HG03095 (cell line): ENCODE measurements around the gene LPAR6.
"Not testable (repeated sequence)": the region's sequence is repeated elsewhere in the genome, so short reads cannot be mapped to it uniquely, and the experiment has no call there.

Experiments used
- ATAC-seq: cut with Tn5 transposase; IDR thresholded peaks from one replicate; pipeline ENCODE4 v1.9.1; 2021; ENCODE audit warnings: moderate library complexity; ENCODE audit not compliant: unreplicated experiment

Gene LPAR6, protein sequence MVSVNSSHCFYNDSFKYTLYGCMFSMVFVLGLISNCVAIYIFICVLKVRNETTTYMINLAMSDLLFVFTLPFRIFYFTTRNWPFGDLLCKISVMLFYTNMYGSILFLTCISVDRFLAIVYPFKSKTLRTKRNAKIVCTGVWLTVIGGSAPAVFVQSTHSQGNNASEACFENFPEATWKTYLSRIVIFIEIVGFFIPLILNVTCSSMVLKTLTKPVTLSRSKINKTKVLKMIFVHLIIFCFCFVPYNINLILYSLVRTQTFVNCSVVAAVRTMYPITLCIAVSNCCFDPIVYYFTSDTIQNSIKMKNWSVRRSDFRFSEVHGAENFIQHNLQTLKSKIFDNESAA

DNA sequence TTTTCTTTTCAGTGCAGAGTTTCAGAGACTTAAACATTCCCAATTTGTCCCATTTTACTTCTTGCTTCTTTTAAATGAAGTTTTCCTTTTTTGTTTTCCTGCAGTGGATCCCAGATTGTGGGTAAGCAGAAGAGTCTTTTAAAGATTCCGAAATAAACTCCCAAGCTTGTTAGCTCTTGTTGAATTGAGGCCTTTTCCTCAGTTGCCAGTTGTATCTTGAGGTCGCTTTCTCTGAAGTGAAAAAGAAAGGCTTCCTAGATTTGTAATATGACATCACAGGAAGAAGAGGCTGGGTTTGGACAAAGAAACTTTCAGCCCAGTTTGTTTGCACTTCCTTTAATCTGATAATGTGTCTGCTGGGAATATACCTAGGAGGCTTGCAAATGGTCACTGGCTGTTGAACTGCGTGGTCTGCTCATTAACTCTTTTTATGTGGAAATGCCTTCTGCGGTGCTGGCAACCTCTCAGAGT is at the start of gene LPAR6:
Gene LPAR6 (minus strand): TSS at position 233 of the 471 bp plus-strand sequence. CDS start 690 bp downstream, outside the sequence.
- ATAC-seq: no peak

DNA sequence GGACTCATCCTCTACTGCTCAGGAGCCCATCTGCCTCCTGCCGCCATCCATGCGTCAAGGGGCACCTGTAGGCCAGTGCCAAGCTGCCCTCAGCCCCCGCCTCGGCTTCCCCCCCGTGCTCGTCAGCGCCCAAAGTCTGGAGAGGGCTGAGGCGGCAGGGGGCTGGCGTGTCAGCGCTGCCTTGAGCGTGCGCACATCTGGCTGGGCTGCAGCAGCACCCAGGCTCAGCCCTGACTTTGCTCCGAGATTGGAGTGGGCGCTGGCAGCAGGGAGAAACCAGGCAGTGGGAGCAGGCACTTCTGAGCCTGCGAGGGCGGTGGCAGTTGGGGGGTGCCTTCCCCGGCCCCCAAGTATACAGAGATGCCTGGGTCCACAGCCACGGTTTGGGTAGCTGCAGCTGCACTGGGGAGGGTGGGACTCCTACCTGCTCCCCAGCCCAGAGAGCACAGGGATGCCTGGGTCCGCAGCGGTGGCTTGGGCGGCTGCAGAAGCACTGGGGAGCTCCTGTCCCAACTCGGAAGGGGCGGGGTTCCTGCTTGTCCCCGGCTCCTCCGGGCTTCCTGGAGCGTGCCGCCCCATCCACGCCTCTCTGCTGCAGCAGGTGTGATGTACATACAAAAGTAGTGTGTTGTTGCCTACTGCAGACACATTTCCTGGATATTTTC is 44.8 kb upstream of the LPAR6 start:
- no peak for ATAC-seq

DNA sequence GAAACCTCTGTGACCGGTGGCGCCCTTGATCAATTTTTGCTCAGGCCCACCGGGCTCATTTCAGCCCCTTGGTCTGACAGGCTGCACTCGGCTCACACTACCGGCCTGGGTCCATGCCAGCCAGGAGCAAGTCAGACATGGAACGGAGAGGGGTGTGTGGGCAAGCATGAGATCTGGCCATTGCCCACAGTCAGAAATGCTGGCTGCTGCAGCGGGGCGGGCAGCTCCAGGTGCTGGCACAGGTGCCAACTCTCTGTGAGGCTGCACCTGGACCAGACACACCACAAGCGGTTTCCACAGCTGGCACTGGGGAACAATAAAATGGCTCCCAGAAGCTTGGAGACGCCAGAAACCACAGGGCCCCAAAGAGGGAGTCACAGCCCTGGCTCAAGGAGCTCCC is 43.6 kb upstream of the LPAR6 start:
- no peak for ATAC-seq

DNA sequence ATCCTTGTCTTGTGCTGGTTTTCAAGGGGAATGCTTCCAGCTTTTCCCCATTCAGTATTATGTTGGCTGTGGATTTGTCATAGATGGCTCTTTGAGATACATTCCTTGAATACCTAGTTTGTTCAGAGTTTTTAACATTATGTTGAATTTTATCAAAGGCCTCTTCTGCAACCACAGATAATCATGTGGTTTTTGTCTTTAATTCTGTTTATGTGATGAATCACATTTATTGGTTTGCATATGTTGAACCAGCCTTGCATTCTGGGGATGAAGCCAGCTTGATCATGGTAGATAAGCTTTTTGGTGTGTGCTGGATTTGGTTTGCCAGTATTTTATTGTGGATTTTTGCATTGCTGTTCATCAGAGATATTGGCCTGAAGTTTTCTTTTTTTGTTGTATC is 38.3 kb upstream of the LPAR6 start:
- not testable (repeated sequence) for ATAC-seq

DNA sequence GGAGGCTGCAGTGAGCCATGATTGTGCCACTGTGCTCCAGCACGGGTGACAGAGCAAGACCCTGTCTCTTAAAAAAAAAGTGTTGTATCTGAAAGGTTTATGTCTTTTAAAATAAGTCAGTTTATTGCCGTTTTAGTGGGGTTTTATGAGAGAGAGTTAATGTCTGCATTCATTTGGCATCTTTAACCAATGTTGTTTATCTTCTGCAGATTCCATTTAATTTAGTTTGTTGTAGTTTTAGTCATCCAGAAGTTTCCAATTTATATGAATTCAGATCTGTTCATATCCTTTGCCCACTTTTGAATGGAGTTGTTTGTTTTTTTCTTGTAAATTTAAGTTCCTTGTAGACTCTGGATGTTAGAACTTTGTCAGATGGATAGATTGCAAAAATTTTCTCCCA is 36.7 kb upstream of the LPAR6 start:
- ATAC-seq: no peak

DNA sequence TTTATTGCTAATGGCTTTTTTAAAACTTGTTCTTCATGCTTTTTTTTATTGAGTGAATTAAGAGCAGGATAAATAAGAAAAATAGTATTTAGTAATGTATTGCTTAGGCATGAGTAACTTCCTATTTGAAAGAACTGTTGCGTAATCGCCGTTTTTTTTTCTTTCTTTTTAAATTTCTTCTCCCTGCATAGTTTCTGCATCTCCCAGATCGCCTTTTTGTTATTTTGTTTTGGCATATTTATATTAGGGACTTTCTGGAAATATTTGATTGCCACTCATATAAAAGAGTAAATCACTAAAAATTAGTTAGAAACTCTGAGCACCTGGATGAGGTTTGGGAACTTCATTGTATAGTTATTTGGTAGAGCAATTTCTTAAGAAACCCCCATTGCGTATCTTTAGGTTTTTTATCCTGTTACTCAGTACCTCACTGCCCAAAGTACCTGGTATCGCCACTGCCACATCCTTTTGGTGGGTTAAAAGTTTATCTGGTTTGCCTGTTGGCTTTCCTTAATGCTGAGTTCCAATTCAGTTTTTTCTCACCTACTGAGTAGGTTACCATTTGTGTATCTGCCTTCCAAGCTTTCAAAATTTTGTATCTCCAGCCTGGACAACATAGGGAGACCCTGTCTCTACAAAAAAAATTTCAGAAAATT is 36.2 kb upstream of the LPAR6 start:
- no peak for ATAC-seq

DNA sequence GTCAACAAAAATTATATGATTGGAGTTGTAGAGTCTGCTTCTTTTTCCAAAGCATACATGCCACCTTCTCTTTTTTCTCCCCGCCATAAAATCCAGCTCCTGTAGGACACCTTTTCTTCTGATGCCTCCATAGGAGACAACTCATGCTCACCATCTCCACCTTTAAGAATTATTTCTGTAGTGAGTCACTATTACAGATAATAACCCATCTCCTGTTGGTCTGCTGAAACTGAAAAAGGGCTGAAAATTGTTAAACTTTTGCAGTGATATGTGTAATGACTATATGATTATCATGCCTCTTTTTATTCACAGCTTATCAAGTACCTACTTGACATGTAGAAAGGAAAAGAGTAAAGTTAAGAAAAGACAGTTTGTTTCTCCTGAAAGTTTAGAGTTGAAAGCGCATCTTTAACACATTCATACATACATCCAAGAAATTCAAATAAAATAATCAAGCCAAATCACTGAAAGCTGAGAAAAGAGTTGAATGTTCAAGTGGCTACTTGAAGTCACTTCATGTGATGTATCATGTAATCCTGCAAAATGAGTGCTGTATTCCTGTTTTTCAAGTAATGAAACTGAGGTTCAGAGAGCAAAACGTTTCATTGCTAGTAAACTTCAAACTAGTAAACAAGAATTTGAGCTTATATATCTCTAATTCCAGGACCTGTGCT is 35.5 kb upstream of the LPAR6 start:
- no peak for ATAC-seq

DNA sequence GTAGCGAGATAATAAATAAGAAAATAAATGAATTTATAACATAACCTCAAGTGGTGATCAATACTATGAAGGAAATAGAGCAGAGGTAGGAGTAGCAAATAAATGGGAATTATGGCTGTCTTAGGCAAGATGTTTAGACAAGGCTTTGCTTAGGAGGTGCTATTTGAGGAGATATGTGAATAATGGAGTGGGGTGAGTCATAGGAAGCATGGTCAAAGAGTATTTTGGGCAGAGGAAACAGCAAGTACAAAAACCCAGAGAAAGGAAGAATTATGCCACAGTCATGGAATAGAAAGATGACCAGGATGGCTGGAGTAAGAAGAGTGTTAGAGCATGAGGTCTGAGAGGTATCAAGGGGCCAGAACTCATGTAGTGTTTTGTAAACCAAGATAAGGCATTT is 33.6 kb upstream of the LPAR6 start:
- ATAC-seq: no peak

DNA sequence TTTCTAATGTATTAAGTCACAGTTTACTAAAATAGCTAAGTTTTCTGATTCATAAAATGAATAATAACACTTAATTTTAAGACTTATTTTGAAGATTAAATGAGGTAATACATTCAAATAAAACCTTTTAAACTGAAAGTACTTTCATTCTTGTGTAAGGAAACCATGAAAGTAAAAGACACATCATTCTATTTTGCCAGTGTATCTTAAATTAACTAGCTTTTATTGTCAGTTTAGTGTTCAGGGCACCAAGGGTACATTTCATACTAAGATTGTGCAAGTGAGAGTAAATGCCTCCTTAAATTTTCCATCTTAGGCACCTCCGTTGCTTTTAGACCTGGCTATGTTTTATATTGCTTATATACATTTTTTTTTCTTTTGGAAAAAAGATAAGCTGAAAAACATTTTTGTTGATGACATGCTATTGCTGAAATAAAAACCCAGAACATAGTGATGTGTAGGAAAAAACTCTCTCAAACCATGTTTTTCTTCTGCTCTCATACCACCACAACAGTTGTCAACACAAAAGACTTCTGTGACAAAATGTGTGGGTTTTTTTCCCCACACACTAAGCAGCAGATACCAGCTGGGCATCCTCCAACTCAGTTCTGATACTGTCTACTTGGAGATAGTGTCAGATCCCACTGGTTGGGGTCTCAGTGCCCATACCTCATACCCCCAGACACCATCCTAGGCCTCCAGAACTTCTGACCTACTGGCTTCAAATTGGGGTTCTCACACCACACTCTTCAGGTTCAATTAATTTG is 30.7 kb upstream of the LPAR6 start:
- ATAC-seq: no peak

DNA sequence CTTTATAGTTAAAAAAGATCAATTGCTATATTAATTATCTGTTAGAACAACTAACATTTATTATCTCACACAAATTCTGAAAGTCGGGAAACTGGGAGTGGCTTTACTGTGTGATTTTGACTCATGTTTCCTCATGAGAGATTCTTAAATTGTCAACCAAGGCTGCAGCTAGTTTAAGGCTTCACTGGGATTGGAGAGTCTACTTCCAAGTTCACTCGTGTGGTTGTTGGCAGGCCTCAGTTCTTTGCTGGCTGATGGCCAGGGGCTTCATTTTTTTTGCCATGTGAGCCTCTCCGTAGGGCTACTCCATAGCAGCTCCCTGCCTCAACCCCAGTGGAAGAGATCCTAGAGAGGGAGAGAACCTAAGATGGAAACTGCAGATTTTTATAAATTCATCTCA is 24.5 kb upstream of the LPAR6 start:
- no peak for ATAC-seq

DNA sequence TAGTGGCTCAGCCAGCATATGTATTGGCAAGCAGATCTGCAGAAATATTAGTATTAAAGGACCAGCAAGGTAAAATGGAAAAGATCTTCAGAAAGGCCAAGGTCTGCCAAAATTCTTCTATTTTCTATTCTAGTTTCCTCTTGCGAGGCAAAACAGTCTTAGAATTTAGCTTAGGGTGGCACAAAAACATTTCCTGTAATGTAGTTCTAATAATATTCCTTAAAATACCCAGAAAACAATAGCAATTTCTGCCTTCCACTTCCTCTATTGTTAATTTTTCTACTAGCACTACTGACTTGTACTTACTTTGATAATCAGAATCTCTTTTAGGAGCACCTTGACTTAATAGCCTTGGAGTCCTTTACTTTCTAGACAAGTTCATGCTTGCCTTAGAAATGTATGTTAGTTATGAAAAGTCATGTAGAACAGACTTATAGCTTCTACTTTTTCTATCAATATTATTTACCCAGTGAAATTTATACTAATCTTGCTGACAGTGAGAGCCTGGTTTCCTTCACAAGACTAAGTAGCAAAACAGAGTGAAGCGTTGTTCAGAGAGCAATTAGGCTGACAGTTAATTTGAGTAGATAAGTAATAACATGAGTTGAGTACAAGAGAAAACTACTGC is 23.9 kb upstream of the LPAR6 start:
- no peak for ATAC-seq

DNA sequence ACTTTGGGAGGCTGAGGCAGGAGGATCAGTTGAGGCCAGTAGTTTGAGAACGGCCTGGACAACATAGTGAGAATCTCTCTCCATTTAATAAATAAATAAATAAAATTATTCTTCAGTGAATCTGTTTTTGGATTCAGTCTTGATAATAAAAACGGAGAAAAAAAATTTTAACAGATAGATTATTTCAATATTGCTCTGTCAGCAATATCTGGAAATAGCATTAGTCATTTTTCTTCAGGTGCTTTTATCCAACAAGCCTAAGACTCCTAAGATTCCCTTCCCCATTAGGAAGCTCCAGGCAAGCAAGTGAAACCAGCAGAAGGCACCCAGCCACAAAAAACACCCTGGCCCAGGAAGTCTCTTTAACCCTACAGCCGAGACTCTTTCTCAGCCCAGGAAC is 21.3 kb upstream of the LPAR6 start:
- no peak for ATAC-seq

DNA sequence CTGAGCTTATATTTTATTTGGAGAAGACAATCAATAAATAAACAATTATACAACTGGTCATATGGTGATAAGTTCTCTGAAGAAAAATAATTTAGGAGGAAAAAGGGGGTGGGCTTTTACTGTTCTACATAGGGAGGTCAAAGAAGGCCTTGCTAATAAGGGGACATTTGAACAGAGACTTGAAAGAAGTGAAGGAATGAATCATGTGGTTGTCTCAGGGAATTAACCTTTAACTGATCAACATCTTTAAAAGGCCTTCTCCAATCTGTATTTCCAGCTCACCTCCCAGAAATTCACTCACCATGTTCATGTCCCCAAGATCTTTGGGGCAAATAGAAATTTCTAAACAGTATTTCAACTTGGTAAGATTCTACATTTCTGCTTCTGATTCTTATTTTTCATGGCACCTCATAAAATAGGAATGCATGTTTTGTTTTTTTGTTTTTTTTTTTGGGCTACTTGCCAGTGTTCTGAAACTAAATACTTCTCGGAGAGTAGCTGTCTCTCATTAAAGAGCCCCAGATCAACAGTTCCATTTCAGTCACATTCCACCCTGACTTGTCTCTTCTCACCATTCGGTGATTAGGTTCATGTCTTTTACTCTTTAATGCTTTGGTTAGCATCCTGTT is 19.2 kb upstream of the LPAR6 start:
- ATAC-seq: no peak

DNA sequence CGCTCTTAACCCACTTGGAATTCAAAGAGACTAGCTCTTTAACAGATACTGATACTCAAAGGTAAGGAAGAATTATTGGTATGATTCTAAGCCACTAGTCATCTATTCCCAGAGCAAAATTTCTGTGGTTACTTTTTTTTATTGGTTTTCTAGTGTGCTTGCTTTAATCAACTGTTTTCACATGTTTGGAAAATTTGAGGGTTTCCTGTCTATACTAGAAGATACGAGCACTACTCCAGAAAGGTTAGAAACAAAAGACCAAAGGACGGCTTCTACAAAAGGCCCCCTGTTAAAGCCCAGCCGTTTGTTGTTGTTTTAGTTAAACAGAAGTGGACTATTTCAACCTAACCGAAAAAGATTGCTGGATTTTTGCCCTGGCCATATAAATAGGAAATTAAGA is 18.5 kb upstream of the LPAR6 start:
- no peak for ATAC-seq

DNA sequence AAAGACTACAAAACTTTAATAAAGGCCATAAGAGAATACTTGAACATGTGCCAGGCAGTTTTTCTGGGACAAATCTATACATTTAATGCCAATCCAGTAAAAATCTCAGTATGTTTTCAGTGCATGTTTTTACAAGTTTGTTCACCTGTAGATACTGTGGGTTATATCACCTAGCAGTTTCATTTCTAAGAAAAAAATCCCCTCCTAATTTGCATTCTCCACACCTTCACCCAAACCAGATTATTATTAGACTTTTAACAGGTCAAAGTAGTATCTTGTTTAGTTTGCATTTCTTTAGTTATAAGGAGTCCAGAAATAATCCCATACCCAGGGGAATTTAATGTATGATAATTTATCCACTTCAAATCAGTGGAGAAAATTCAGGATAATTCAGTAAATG is 17.0 kb upstream of the LPAR6 start:
- no peak for ATAC-seq

DNA sequence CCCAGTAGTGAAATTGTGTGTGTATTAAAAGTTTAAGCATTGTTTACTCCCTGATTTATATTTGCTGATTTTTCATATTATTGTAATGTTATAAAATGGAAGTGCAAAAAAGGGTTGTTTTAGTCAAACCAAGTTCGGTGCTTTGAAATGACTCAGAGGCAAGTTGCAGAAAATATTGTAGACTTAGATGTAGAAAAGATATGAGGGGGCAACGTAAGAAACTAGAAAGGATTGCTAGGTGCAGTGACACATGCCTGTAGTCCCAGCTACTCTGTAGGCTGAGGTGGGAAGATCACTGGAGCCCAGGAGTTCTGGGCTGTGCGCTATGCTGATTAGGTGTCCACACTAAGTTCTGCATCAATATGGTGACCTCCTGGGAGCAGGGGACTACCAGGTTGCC is 16.1 kb upstream of the LPAR6 start:
- no peak for ATAC-seq

DNA sequence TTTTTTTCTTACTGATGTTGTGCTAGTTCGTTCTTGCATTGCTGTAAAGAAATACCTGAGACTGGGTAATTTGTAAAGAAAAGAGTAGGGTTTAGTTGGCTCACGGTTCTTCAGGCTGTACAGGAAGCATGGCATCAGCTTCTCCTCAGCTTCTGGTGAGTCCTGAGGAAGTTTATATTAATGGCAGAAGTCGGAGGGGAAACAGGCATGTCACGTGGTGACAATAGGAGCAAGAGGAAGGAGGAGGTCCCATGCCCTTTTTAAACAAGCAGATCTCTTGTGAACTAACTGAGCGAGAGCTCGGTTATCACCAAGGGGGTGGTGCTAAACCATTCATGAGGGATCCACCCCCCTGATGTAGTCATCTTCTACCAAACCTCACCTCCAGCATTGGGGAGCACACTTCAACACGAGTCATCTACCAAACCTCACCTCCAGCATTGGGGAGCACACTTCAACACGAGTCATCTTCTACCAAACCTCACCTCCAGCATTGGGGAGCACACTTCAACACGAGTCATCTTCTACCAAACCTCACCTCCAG is 13.9 kb upstream of the LPAR6 start:
- not testable (repeated sequence) for ATAC-seq

DNA sequence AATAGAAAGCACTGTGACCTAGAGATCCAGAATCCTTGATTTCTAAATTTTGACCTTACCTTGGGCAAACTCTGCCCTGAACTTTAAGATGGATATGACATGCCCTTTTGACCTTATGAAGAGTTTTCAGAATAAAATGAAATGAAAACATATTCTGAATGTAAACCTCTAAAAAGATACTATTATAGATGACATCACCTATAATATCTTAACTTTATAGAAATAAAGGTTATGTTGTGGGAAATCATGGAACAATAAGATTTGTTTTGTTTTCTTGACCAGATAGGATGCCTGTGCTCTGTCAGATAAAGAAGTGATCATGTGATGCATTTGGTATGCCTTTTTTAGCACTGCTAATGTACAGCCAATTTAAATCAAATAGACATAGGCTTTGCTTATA is 13.1 kb upstream of the LPAR6 start:
- no peak for ATAC-seq

DNA sequence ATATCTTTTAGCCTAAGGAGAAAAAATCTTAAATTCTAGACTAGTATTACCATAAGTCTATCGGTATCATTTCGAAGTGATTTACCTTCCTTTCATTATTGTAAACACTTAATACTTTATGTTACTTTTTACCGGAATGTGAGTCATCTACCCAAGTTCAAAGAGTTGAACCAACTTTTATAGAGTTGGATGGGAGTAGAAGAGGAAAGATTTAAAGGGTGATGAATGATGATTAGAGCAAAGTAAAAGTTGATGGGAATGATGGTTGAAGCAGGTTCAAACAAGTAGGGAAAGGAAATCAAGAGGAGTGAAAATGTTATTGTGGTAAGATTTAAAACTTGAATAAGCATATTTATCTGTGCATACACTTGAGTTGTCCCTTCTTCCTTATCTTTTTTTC is 11.3 kb upstream of the LPAR6 start:
- ATAC-seq: no peak

DNA sequence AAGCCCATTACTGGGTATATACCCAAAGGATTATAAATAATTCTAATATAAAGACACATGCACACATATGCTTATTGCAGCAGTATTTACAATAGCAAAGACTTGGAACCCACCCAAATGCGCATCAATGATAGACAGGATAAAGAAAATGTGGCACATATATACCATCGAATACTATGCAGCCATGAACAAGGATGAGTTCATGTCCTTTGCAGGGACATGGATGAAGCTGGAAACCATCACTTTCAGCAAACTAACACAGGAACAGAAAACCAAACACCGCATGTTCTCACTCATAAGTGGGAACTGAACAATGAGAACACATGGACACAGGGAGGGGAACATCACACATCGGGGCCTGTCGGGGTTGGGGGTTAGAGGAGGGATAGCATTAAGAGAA is 9.1 kb upstream of the LPAR6 start:
- not testable (repeated sequence) for ATAC-seq
